HepG2 (cell line): ENCODE results near the gene DOK1. TPM values are rescaled to one million over a fixed set of nuclear protein-coding genes. Genes with fewer than 3 reads are reported as not detected.
A peak's percentile ranks its signal among the peaks of the same experiment; 100 is the strongest.

Experiments
- ATF1 ChIP-seq: IDR thresholded peaks from 2 replicates; pipeline ENCODE4 v1.6.1; 2016; ENCODE audit warnings: mild to moderate bottlenecking, control low read depth
- BRF2 ChIP-seq: sonication (generic); formaldehyde crosslinking; IDR thresholded peaks from 2 replicates; pipeline ENCODE4 v1.8.1; 2022; ENCODE audit warnings: mild to moderate bottlenecking, missing genetic modification reagents
- CEBPZ ChIP-seq: IDR thresholded peaks from 2 replicates; pipeline ENCODE4 v1.6.1; 2012; ENCODE audit warnings: low read length, improper control_type of control experiment
- CREB1 ChIP-seq, 2 experiments: fragments of 450-650 bp in 1 of 2; IDR thresholded peaks; 2 replicates each; pipeline ENCODE4 v1.6.1; 2016 to 2017; ENCODE audit warnings: control low read depth in 1 of 2, mild to moderate bottlenecking in 1 of 2, missing compliant biosample characterization in 1 of 2, missing genetic modification characterization in 1 of 2
- GPN1 ChIP-seq: sonication (generic); formaldehyde crosslinking; IDR thresholded peaks from 2 replicates; pipeline ENCODE4 v1.5.1; 2020; ENCODE audit warnings: missing genetic modification reagents, borderline replicate concordance
- HNRNPUL1 ChIP-seq: fragments of 200-400 bp; formaldehyde crosslinking; IDR thresholded peaks from 2 replicates; pipeline ENCODE4 v1.6.1; 2017; ENCODE audit warnings: low read depth, mild to moderate bottlenecking, low read length, moderate library complexity
- MEIS1 ChIP-seq: sonication (generic); formaldehyde crosslinking; IDR thresholded peaks from 2 replicates; pipeline ENCODE4 v1.9.0; 2021; ENCODE audit warnings: mild to moderate bottlenecking, missing genetic modification reagents, moderate library complexity, borderline replicate concordance
- MTA1 ChIP-seq: sonication (generic); formaldehyde crosslinking; IDR thresholded peaks from 2 replicates; pipeline ENCODE4 v1.4.0; 2020; ENCODE audit warnings: missing genetic modification reagents, mild to moderate bottlenecking, borderline replicate concordance
- NFIC ChIP-seq: IDR thresholded peaks from 2 replicates; pipeline ENCODE4 v1.6.1; 2012; ENCODE audit warnings: mild to moderate bottlenecking, low read length, inconsistent platforms
- NR1H2 ChIP-seq: sonication (generic); formaldehyde crosslinking; IDR thresholded peaks from 2 replicates; pipeline ENCODE4 v1.8.1; 2022; ENCODE audit warnings: low read depth, missing genetic modification reagents, borderline replicate concordance
- RXRA ChIP-seq: sonication (generic); formaldehyde crosslinking; IDR thresholded peaks from 2 replicates; pipeline ENCODE4 v1.5.1; 2020; ENCODE audit warnings: missing genetic modification reagents
- TSC22D2 ChIP-seq: sonication (generic); formaldehyde crosslinking; IDR thresholded peaks from 2 replicates; pipeline ENCODE4 v1.5.1; 2020; ENCODE audit warnings: missing genetic modification reagents, mild to moderate bottlenecking, borderline replicate concordance
- ZBTB7B ChIP-seq: sonication (generic); formaldehyde crosslinking; IDR thresholded peaks from 2 replicates; pipeline ENCODE4 v1.4.0; 2020; ENCODE audit warnings: missing genetic modification reagents
- ZFP91 ChIP-seq: sonication (generic); formaldehyde crosslinking; IDR thresholded peaks from 2 replicates; pipeline ENCODE4 v1.9.0; 2022; ENCODE audit warnings: missing genetic modification reagents, mild to moderate bottlenecking, borderline replicate concordance
- ZNF543 ChIP-seq: sonication (generic); formaldehyde crosslinking; IDR thresholded peaks from 2 replicates; pipeline ENCODE4 v1.4.0; 2020; ENCODE audit warnings: mild to moderate bottlenecking, missing genetic modification reagents
- ZNF709 ChIP-seq: sonication (generic); formaldehyde crosslinking; IDR thresholded peaks from 2 replicates; pipeline ENCODE4 v1.5.0; 2020; ENCODE audit warnings: mild to moderate bottlenecking, missing genetic modification reagents
- polyA plus RNA-seq, 8 experiments: library from polyadenylated mRNA; depleted of rRNA in 3 of 8; stranded (reverse) in 7 of 8; unstranded in 1 of 8; fragments of >200 nt; fragmentation: Illumina TruSeq in 4 of 8; extraction: Trizol in 4 of 8; gene quantifications; 2 replicates each; pipeline versions ENCODE4 v1.2.1 to v1.2.3, GENCODE V29; 2011 to 2016; ENCODE audit warnings: low read depth in 4 of 8, missing spikeins in 1 of 8, mixed read lengths in 1 of 8; ENCODE audit not compliant: insufficient read depth in 1 of 8
- total RNA-seq, 5 experiments: library from RNA; depleted of rRNA; stranded (reverse); fragments of >200 nt; fragmentation: Illumina TruSeq; extraction: Trizol; gene quantifications; 2 replicates each; pipeline ENCODE4 v1.2.3, GENCODE V29; 2016; ENCODE audit warnings: low read depth in 1 of 5
- TF ChIP-seq, protein P1 (sequence below): sonication (generic); formaldehyde crosslinking; IDR thresholded peaks from 2 replicates; pipeline ENCODE4 v1.4.0; 2020; ENCODE audit warnings: missing genetic modification reagents
- TF ChIP-seq, protein P2 (sequence below): IDR thresholded peaks from 2 replicates; pipeline ENCODE4 v1.6.1; 2016; ENCODE audit warnings: missing genetic modification reagents, missing compliant biosample characterization

The DOK1 gene
- total and polyA plus RNA-seq, 2 of the 13 experiments (the other 11 are each of a cell fraction or from before 2014, with no cell fraction given), result 0.53 to 0.74 TPM

DNA sequence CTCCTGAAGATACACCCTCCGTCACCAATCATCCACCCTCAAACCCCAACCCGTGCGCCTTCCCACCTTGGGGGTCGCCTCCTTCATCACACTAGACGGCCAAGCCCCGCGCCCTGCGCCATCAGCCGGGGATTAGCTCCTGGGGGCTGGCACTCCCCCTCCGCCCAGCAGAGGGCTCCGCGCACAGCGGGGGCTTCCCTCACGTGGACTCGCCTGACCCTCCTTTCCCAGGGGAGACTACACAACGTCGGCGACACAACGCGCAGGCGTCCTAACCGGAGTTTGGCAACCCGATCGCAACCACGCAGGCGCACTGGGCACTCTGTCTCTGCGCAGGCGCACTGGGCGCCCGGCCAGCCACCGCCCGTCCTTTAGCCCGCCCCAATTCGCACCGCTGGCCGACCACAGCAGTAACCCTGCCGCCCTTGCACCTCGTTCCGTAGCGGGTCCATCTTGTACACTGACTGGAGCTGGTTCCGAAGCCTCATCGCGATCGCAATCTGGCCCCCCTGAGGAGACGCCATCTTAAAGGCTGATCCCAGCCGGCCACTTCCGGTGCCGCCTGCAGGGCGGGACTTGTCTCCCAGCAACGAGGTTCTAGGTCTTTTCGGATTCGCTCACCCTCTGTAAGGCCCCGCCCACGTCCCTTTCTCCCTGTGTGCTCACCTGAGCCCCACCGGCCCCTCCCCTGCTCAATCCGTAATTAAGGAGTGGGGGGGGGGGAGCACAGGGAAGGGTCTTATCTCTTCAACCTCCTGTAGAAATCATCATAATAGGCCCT is 47.2 kb upstream of the DOK1 start, which contains the start of gene PCGF1 (continued):
- TF ChIP-seq ZFP91 (CRISPR knock-in tag), result peak; percentile 95; the same call in 1 of the 2 replicates
- peak; percentile 81; the same call in 1 of the 2 replicates for TF ChIP-seq MTA1 (CRISPR knock-in tag)
- no peak for TF ChIP-seq ATF1 (CRISPR knock-in tag)
- TF ChIP-seq RXRA, result peak; percentile 98
- TF ChIP-seq ZNF543 (CRISPR knock-in tag), result peak; percentile 96
- peak; percentile 93 for TF ChIP-seq ZNF709 (CRISPR knock-in tag)
- TF ChIP-seq GPN1 (CRISPR knock-in tag), result peak; percentile 25; the same call in 1 of the 2 replicates
- peak; percentile 95 for TF ChIP-seq ZBTB7B
- peak; percentile 76; the same call in 1 of the 2 replicates for TF ChIP-seq TSC22D2 (CRISPR knock-in tag)
- TF ChIP-seq NR1H2 (CRISPR knock-in tag), result no peak; the same call in 1 of the 2 replicates
- TF ChIP-seq, protein P1, sequence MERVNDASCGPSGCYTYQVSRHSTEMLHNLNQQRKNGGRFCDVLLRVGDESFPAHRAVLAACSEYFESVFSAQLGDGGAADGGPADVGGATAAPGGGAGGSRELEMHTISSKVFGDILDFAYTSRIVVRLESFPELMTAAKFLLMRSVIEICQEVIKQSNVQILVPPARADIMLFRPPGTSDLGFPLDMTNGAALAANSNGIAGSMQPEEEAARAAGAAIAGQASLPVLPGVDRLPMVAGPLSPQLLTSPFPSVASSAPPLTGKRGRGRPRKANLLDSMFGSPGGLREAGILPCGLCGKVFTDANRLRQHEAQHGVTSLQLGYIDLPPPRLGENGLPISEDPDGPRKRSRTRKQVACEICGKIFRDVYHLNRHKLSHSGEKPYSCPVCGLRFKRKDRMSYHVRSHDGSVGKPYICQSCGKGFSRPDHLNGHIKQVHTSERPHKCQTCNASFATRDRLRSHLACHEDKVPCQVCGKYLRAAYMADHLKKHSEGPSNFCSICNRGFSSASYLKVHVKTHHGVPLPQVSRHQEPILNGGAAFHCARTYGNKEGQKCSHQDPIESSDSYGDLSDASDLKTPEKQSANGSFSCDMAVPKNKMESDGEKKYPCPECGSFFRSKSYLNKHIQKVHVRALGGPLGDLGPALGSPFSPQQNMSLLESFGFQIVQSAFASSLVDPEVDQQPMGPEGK (CRISPR knock-in tag), result peak; percentile 94
- TF ChIP-seq CREB1 (IDR thresholded peaks at IDR 0.05), result 0 out of 2 replicates have a peak, but pooled peaks have one; percentile 44
- peak; percentile 73 for TF ChIP-seq CREB1 (CRISPR knock-in tag; IDR thresholded peaks at IDR 0.05)
- peak; percentile 35; the same call in 1 of the 2 replicates for TF ChIP-seq BRF2
- no peak; the same call in none of the 2 replicates for TF ChIP-seq MEIS1 (CRISPR knock-in tag)
- TF ChIP-seq CEBPZ, result no peak
- TF ChIP-seq, protein P2, sequence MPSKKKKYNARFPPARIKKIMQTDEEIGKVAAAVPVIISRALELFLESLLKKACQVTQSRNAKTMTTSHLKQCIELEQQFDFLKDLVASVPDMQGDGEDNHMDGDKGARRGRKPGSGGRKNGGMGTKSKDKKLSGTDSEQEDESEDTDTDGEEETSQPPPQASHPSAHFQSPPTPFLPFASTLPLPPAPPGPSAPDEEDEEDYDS (CRISPR knock-in tag), result peak; percentile 80
- no peak for TF ChIP-seq NFIC
- TF ChIP-seq HNRNPUL1, result no peak
